ENCODE data around the gene IKZF2.

IKZF2 gene

DNA sequence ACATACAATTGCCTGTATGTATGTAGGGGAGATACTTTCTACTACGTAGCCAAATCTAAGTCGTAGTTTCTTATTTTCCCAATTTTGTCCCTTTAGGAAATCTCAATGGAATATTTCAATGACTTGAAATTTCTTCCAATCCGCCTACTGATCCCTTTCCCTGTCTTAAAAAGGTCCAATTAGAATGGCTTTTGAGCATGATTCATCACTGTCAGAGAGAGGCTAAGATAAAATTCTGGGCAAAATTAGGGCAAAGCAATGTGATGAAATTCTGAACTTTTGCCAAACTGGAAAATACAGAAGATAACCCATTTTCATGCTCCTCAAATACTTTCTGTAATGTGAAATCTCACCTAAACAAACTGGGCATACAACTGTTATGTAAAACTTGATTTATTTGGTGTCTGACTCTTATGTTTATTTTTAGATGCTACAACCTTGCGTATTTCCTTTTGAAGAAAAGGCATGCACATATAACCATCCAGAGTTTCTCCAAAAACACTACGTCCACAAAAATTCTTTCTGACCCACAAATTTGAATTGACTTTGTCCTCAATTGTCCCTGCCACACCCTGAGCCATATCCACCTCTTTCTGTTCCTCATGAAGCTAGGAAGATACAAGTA, 147.1 kb downstream of the IKZF2 start:
- no peak for DNase-seq (ENCODE audit: low read depth in 1 of 2, low spot score in 1 of 2)

- no peak for DNase-seq (ENCODE audit: low read depth in 1 of 2, low spot score in 1 of 2)
Observed at GRCh38 chr2:213002383-213002782, 149.0 kb downstream of the IKZF2 start.

DNA sequence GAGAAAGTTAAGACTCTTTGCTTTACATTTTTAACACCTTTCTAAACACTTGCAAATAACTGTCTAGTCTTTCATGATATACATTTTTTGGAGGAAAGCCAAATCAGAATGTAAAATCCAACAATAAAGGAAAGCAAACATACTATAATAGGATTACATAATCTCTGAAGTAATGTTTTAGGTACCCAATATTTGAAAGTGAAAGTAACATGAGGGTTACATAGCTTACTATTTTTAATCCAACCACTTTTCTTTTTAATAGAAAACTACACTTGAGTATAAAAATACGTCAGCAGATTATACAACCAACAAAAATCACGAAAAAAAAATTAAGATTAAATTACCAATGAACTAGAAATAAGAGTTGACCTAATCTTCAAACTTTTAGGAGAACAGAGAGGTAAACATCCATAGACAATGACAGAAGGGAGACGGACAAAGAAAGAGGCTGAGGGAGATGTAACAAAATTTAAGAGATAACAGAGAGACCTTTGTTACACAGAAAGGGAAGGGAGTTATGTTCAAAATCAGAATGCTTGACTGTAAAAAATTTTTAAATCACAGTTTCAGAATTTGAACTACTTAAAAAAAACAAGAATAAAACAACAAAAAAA, 150.0 kb downstream of the IKZF2 start:
- no peak for DNase-seq (ENCODE audit: low read depth in 1 of 2, low spot score in 1 of 2)

DNA sequence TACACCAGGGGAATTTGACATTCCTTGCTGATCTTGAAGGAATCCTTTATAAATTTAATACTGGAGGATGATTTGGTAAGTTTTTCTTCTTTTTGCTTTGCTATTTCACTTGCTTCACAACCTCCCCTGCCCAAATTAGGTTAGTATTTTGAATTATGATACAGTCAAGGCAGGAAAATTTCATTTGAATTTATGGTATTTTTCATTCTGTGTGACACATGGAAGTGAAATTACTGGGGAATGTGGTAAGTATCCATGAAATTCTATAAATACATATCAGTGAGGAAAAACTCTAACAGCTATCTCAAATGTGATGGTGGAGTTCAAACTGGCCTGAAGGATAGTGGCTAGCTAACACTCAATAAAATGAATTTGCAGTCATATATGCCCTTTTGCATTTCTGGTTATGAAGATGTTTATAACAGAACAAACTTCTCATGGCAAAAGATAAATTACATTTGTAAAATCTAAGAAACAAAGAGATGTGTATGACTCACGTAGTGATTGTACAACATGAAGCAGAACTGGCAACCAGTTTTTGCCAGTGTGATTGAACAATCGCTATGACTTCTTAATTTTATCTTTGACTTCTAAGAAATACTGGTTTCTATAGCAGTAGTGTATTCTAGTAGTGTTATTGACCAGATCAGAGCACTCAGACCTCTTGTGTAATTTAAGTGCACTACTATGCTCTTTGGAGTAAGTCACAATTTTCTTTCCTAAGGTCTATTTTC, 152.6 kb downstream of the IKZF2 start:
- DNase-seq (ENCODE audit: low read depth in 1 of 2, low spot score in 1 of 2) = no peak

DNA sequence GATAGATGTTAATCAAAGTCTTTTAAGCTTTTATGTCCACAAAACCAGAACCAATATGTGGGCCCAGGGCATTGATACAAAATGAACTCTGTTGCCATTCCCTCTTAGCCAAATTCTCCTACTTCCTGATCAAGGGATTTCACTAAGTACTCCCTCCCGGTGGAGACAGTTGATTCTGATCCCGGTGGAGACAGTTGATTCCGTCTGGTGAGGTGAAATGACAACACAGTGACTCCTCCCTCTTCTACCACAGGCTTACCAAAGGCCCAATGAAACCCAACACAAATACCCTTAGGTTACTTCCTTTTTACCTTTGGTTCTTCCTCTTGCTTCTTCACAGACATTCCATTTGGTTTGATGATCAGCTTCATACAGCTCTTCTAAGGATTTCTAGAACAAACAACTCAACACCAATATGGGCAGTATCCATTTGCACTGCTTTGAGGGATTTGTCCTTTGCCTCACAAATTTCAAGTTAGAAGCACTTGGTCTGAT, 153.8 kb downstream of the IKZF2 start:
- no peak for DNase-seq (ENCODE audit: low read depth in 1 of 2, low spot score in 1 of 2)

GRCh38 chr2:212995920-212996319, 155.5 kb downstream of the IKZF2 start:
- DNase-seq (ENCODE audit: low read depth in 1 of 2, low spot score in 1 of 2) = no peak

GRCh38 chr2:212994976-212995375, 156.4 kb downstream of the IKZF2 start:
- no peak for DNase-seq (ENCODE audit: low read depth in 1 of 2, low spot score in 1 of 2)

- no peak for DNase-seq (ENCODE audit: low read depth in 1 of 2, low spot score in 1 of 2)
Observed at GRCh38 chr2:212991120-212991519, 160.3 kb downstream of the IKZF2 start.

GRCh38 chr2:212990697-212991096, 160.7 kb downstream of the IKZF2 start:
- DNase-seq (ENCODE audit: low read depth in 1 of 2, low spot score in 1 of 2) = no peak

- DNase-seq (ENCODE audit: low read depth in 1 of 2, low spot score in 1 of 2) = no peak
Observed at GRCh38 chr2:212987492-212987891, 163.9 kb downstream of the IKZF2 start.

DNA sequence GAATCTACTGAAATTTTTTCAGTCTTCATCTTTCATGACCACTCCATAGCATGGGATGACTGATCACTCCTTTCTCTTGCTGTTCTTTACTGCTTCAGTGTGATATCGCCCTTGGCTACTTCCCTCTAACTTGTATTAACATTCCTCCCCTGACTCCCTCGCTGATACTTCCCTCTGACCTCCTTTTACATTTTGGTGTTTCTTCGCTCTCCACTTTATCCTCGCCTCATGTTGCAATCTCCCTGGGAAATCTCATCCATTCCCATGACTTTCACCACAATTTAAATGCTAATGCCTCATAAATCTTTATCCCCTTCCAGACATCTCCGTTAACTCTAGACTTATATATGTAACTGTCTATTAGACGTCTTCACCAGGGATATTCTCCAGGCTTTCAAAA, 167.3 kb downstream of the IKZF2 start:
- DNase-seq (ENCODE audit: low read depth in 1 of 2, low spot score in 1 of 2) = no peak

- no peak for DNase-seq (ENCODE audit: low read depth in 1 of 2, low spot score in 1 of 2)
Observed at GRCh38 chr2:212979799-212980198, 171.6 kb downstream of the IKZF2 start.

- DNase-seq (ENCODE audit: low read depth in 1 of 2, low spot score in 1 of 2) = no peak
Observed at GRCh38 chr2:212979046-212979612, 172.3 kb downstream of the IKZF2 start.

DNA sequence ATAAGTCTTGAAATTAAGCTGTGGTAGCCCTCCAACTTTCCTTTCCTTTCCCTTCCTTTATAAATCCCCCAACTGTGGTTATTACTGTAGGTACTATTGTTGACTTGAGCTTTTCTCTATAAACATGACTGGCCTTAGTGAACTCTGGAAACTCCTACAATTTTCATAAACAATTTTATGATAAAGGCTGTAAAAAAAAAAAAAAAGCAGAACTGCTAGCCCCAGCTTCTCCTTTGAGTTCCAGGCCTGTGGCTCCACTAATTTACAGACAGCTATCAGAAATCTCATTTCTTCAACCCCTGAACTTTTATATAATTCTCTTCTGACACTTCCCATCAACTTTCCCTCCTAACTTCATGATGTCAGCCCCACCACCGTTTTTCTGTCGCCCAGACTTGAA, 174.3 kb downstream of the IKZF2 start:
- no peak for DNase-seq (ENCODE audit: low read depth in 1 of 2, low spot score in 1 of 2)

DNA sequence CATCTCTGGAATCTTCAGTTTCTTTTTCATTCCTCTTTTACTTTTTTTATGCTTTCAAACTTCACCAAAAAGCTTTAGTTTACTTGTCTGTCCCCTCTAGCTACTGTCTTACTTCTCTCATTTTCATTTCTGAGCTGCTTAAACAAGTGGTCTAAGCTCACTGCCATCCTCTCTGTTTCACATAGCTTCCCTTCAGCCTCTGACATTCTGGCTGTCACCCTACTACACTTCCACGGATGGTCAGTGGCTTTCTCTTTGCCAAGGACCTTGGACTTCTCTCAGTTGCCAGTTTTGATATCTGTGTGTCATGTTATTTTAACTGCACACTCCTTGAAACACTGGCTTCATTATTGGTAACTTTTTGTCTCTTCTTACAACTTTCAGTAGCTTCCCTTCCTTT, 176.1 kb downstream of the IKZF2 start:
- no peak for DNase-seq (ENCODE audit: low read depth in 1 of 2, low spot score in 1 of 2)

- no peak for DNase-seq (ENCODE audit: low read depth in 1 of 2, low spot score in 1 of 2)
Observed at GRCh38 chr2:212974692-212975091, 176.7 kb downstream of the IKZF2 start.

DNA sequence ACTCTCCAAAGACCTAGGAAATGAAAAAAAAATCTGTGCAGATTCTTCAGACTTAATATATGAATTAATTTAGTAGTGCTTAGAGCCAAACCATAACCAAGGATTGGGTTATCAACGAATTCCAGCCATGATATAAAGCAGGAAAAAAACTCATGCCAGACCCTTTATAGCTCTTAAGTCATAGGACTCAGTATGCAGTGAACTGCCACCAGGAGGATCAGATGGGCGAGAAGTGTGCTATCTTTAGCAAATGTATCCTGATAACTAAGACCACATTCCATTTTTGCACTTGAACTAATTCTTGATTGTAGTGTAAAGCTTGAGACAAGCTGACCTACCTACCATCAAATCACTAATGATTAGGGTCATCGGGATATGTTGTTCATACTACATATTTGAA, 178.1 kb downstream of the IKZF2 start:
- DNase-seq (ENCODE audit: low read depth in 1 of 2, low spot score in 1 of 2) = no peak

DNA sequence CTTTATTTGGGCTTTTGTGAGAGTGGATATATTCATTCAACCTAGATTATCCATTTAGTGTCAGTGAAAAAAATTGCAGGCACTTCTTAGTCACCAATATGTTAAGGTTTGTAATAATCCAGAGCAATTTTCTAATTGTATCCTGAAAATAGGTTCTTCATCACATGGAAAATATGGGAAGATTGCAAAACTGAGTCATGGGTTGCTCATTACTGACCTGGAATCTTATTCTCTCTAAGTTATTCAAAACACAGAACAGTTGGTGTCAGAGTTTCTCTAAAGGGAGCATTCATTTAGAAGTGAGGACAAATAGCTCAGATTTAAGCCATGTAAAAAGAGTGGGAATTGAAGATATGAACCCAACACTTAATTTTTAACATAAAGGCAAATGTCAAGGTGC, 181.3 kb downstream of the IKZF2 start:
- DNase-seq (ENCODE audit: low read depth in 1 of 2, low spot score in 1 of 2) = no peak

DNA sequence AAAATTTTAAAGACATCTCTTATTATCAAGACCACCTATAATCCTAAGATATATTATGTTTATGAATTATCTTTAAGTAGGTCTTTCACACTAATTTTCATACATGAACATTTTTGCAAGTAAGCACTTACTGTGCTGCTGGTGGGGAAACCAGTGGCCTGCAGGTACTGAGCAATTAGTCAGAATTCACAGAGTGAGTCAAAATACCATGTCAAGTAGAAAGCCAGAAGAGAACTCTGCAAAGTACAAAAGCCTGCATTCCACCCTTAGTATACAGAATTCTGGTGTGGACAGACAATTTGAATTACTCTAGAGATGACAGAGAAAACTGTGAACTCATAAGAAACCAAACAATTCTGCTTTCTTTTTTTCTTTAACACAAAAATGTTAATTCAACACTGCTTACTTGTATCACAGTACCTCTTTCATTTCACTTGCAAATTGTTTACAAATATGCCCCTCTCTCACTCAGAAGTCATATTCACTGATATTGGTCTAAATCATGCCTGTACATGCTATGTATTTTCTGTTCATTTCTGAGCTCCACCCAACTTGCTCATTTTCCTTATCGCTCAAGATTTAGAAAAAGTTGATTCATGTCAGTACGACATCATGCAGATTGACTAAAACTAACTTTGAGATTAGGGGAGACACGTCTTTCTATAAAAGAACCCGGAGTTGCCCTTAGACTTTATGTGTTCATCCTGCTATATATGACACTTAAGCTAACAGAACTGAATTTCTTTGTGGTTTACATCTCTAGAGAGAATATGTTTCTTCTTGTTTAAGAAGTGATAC, 182.9 kb downstream of the IKZF2 start:
- DNase-seq (ENCODE audit: low read depth in 1 of 2, low spot score in 1 of 2) = no peak

DNA sequence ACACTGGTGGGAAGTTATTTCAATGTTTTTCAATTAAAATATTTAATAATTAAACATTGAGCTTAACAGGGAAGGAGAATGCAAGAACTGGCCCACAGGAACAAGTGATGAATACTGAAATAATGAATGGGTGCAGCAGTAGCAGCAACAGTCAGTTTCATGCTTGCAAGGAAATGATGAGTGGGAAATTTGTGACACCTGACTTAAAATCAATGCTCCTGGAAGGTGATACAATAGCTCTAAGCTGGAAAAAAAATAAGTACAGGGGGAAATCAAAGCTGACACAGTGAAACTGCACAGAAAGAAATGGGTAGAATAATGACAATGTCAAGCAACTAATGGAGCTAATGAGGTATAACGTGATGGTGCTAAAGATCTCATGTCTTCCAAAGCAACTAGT, 184.5 kb downstream of the IKZF2 start:
- DNase-seq (ENCODE audit: low read depth in 1 of 2, low spot score in 1 of 2) = no peak

DNA sequence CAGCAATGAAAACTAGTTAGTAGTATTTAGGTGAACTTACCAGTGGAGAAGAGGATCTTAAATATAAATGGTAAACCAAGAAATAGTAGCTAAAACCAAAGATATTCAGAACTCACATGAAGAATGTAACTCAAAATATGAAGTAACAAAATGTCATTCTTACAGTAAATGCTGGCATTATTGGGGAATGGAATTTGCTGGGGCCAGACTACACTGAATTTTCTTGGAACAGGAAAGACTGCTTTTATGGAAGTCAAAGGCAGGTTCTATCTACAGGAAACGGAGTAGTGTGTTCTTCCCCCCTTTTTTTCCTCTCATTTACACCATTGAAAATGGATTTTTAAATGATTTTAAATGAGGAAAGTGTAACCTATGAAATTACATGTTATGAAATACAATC, 188.7 kb downstream of the IKZF2 start:
- no peak for DNase-seq (ENCODE audit: low read depth in 1 of 2, low spot score in 1 of 2)
